B cell (primary cell): ENCODE results near the gene PRSS53.

Source experiments
- EZH2 ChIP-seq: IDR thresholded peaks from 2 replicates; pipeline ENCODE4 v1.6.1; 2012; ENCODE audit warnings: borderline replicate concordance, low read depth, mild to moderate bottlenecking, moderate library complexity, low read length; ENCODE audit not compliant: insufficient read depth, poor library complexity, severe bottlenecking
- TF ChIP-seq, protein P1 (sequence below): fragments of 200-600 bp; IDR thresholded peaks from one replicate; pipeline ENCODE4 v1.8.0; 2022; ENCODE audit warnings: antibody characterized with exemption, mild to moderate bottlenecking

- TF ChIP-seq, protein P1, sequence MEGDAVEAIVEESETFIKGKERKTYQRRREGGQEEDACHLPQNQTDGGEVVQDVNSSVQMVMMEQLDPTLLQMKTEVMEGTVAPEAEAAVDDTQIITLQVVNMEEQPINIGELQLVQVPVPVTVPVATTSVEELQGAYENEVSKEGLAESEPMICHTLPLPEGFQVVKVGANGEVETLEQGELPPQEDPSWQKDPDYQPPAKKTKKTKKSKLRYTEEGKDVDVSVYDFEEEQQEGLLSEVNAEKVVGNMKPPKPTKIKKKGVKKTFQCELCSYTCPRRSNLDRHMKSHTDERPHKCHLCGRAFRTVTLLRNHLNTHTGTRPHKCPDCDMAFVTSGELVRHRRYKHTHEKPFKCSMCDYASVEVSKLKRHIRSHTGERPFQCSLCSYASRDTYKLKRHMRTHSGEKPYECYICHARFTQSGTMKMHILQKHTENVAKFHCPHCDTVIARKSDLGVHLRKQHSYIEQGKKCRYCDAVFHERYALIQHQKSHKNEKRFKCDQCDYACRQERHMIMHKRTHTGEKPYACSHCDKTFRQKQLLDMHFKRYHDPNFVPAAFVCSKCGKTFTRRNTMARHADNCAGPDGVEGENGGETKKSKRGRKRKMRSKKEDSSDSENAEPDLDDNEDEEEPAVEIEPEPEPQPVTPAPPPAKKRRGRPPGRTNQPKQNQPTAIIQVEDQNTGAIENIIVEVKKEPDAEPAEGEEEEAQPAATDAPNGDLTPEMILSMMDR: no peak
- no peak for TF ChIP-seq EZH2
Observed at GRCh38 chr16:31083556-31083955, 5.2 kb downstream of the PRSS53 start.
